ENCODE results near the gene RAD51B.

DNA sequence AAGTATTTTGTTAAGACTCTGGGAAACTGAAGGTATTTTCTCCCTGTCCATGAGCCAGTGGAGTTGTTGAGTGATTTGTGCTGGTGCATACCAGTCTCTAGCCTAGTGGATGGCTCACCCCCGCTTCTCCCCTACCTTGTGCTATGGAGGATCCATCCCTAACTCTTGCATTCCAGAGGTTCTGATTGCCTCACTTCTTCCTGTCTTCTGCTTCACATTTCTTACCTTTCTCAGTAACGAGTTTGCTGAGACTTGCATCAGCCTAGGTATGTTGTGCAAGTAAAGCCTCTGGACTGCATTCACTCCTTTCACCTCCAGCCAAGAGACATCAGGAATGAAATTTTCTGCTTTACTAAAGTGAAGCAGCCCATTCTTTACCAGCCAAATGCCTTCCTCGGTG lies 581.7 kb downstream of the RAD51B start:
- TF ChIP-seq, protein P1, sequence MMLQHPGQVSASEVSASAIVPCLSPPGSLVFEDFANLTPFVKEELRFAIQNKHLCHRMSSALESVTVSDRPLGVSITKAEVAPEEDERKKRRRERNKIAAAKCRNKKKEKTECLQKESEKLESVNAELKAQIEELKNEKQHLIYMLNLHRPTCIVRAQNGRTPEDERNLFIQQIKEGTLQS (IDR thresholded peaks at IDR 0.05): no peak
- TF ChIP-seq, protein P2, sequence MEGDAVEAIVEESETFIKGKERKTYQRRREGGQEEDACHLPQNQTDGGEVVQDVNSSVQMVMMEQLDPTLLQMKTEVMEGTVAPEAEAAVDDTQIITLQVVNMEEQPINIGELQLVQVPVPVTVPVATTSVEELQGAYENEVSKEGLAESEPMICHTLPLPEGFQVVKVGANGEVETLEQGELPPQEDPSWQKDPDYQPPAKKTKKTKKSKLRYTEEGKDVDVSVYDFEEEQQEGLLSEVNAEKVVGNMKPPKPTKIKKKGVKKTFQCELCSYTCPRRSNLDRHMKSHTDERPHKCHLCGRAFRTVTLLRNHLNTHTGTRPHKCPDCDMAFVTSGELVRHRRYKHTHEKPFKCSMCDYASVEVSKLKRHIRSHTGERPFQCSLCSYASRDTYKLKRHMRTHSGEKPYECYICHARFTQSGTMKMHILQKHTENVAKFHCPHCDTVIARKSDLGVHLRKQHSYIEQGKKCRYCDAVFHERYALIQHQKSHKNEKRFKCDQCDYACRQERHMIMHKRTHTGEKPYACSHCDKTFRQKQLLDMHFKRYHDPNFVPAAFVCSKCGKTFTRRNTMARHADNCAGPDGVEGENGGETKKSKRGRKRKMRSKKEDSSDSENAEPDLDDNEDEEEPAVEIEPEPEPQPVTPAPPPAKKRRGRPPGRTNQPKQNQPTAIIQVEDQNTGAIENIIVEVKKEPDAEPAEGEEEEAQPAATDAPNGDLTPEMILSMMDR (IDR thresholded peaks at IDR 0.05 in 2 of 3, conservative IDR thresholded peaks at IDR 0.05 in 1 of 3; ENCODE audit: borderline replicate concordance in 1 of 3, insufficient read depth in 1 of 3, low read depth in 2 of 3, low read length in 2 of 3): no peak
- TF ChIP-seq EGR1 (IDR thresholded peaks at IDR 0.05; ENCODE audit: low read depth) (no peak), POLR2A (IDR thresholded peaks at IDR 0.05; ENCODE audit: borderline replicate concordance, extremely low read depth, insufficient read depth, insufficient read length) (no peak), RAD21 (IDR thresholded peaks at IDR 0.05; ENCODE audit: low read depth) (no peak), EZH2 (IDR thresholded peaks at IDR 0.05) (no peak)

All from HCT116 (cell line).